PC-3 (cell line): ENCODE results near the gene LRRC4B.

Experiments
- EZH2 ChIP-seq: fragments of 300-600 bp; sonication (generic); IDR thresholded peaks from one replicate; pipeline ENCODE4 v1.6.1; 2017; ENCODE audit warnings: antibody characterized with exemption, mild to moderate bottlenecking, low read length; ENCODE audit not compliant: unreplicated experiment
- EZH2phosphoT487 ChIP-seq: fragments of 300-600 bp; sonication (generic); IDR thresholded peaks from 2 replicates; pipeline ENCODE4 v1.6.1; 2018; ENCODE audit warnings: mild to moderate bottlenecking, antibody characterized with exemption, low read length, borderline replicate concordance
- TF ChIP-seq, protein P1 (sequence below): fragments of 300-600 bp; sonication (generic); conservative IDR thresholded peaks from 2 replicates; pipeline ENCODE4 v1.5.1; 2017; ENCODE audit warnings: antibody characterized with exemption, low read depth, mild to moderate bottlenecking, low read length

DNA sequence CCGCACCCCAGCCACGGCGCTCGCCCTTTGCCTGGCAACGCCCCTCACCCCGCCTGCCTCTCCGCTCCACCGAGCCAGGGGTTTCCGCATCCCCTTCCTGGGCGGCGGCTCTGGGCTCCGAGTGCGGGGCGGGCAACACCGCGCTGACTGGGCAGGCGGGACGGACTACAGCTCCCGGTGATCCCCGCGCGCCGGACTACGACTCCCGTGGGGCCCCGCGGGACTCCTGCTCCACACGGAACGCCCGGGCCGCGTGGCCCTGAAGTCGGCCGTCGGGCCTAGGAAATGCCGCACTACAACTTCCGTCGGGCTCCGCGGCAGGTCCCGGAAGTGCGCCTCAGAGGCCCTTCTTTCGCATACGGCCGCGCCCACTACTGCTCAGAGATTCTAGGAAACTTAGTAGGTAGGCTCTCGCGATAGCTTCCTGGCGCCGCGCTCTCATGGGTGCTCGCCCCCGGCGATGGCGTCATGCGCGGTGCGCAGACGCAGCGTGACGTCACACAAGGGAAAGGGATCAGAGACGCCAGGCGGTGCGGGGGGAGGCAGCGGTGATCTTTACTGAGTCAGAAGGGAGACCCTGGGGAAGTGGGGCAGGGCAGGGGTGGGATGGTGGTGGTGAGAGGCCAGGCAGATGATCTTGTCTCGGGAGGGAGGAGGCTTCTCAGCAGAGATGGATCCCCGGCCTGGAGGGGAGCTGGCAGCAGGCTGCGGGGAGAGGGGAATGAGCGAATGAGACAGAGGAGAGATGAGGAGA, 57.0 kb downstream of the LRRC4B start, which contains the start of gene JOSD2:
- TF ChIP-seq, protein P1, sequence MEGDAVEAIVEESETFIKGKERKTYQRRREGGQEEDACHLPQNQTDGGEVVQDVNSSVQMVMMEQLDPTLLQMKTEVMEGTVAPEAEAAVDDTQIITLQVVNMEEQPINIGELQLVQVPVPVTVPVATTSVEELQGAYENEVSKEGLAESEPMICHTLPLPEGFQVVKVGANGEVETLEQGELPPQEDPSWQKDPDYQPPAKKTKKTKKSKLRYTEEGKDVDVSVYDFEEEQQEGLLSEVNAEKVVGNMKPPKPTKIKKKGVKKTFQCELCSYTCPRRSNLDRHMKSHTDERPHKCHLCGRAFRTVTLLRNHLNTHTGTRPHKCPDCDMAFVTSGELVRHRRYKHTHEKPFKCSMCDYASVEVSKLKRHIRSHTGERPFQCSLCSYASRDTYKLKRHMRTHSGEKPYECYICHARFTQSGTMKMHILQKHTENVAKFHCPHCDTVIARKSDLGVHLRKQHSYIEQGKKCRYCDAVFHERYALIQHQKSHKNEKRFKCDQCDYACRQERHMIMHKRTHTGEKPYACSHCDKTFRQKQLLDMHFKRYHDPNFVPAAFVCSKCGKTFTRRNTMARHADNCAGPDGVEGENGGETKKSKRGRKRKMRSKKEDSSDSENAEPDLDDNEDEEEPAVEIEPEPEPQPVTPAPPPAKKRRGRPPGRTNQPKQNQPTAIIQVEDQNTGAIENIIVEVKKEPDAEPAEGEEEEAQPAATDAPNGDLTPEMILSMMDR, result no peak
- no peak for TF ChIP-seq EZH2
- TF ChIP-seq EZH2phosphoT487, result no peak
